Measurements from ENCODE around the gene CDKN2D. TPM values are rescaled to one million over a fixed set of nuclear protein-coding genes. Genes with fewer than 3 reads are reported as not detected.

CDKN2D gene
- total and polyA plus RNA-seq, 2 of the 13 experiments (the other 11 are each of a cell fraction or from before 2014, with no cell fraction given): 5.4 to 8.6 TPM

GRCh38 chr19:10602330-10603083 lies 33.7 kb upstream of the CDKN2D start (continued):
- peak; percentile 77 for TF ChIP-seq ARID4A (CRISPR knock-in tag; IDR thresholded peaks at IDR 0.05; ENCODE audit: borderline replicate concordance)
- TF ChIP-seq FOXO4 (CRISPR knock-in tag; conservative IDR thresholded peaks at IDR 0.05): 0 out of 2 replicates have a peak, but pooled peaks have one; percentile 21
- TF ChIP-seq CCDC6 (CRISPR knock-in tag; IDR thresholded peaks at IDR 0.05): 0 out of 2 replicates have a peak, but pooled peaks have one; percentile 48
- TF ChIP-seq AHDC1 (CRISPR knock-in tag; IDR thresholded peaks at IDR 0.05; ENCODE audit: borderline replicate concordance): no peak
- TF ChIP-seq ZMAT3 (CRISPR knock-in tag; conservative IDR thresholded peaks at IDR 0.05): no peak
- TF ChIP-seq HNF1B (CRISPR knock-in tag; IDR thresholded peaks at IDR 0.05): peak; percentile 8; the same call in 1 of the 2 replicates

Measured in HepG2 (cell line).